ENCODE measurements around the gene IGFLR1. TPM values are rescaled to one million over a fixed set of nuclear protein-coding genes. Genes with fewer than 3 reads are reported as not detected.

IGFLR1 gene
- polyA plus RNA-seq, 2 donors = 4.3 to 5.1 TPM

- Histone ChIP-seq H3K27ac (ENCODE audit: low read depth in 2 of 2, low read length in 1 of 2) (peak overlapping the region; percentile 79 to 89), H3K36me3 (ENCODE audit: control insufficient read depth in 2 of 2, insufficient read depth in 2 of 2, low read length in 1 of 2) (peaks cover 21 to 27% of the 10 kb centered on the region in 2 donors), H3K4me3 (ENCODE audit: low read depth in 1 of 2, low read length in 2 of 2) (peak overlapping the region; percentile 60 to 75), H3K4me1 (ENCODE audit: control insufficient read depth in 2 of 2, insufficient read depth in 2 of 2, low read length in 1 of 2) (peaks cover 3 to 4% of the 10 kb centered on the region in 2 donors), H3K9me3 (ENCODE audit: control insufficient read depth in 2 of 2, insufficient read depth in 1 of 2, low read depth in 1 of 2, low read length in 1 of 2) (no peaks in the 10 kb centered on the region), H3K27me3 (ENCODE audit: control insufficient read depth in 1 of 2, insufficient read depth in 2 of 2, low read length in 2 of 2) (no peaks in the 10 kb centered on the region)
- WGBS, 2 donors = 3 to 4% methylated on average over 16 of the region's 16 CpGs
Observed at GRCh38 chr19:35740108-35740422, 2.2 kb downstream of the IGFLR1 start.

DNA sequence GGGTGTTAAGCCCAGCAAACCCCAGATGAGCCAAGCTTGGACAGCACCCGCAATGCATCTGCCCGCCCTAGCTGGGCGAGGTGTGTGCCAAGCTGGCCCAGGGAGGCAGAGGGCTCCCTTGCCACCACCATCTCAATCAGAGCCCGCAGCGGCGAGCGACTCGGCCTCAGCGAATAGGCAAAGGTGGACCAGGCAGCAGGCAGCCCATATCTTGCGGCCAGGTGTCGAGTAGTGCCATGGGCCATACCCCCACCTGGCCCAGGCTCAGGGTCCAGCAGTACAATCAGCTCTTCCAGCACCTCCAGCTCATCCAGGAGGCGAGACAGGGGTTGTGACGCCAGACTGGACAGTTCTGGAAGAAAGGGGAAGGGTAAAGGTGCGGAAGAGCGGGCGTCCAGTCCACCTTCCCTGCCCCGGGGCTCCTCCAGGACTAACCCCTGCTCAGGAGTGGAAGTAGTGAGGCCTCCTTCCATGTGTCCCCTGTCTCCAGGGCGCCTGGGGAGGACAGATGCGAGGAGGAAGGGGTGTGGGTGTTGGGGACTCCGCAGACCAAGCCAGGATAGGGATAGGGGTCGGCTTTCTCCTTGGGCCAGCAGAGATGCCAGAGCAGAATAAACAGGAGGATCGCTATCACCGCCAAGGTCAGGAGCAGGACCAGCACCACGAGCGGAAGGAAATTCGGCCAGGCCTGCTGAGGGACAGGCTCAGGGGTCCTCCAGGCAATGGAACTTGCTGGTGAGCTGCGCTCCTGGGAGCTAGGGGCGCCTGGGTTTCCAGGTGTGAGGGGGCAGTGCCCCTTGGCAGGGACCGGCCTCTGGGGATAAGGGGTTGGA is 2.8 kb downstream of the IGFLR1 start:
- no peaks in the 10 kb centered on the region for H3K27me3 ChIP-seq (ENCODE audit: control insufficient read depth in 1 of 2, insufficient read depth in 2 of 2, low read length in 2 of 2)
- peak overlapping the region in 1 of 2 donors; percentile 3 for H3K27ac ChIP-seq (ENCODE audit: low read depth in 2 of 2, low read length in 1 of 2)
- H3K4me1 ChIP-seq (ENCODE audit: control insufficient read depth in 2 of 2, insufficient read depth in 2 of 2, low read length in 1 of 2) = peaks cover 3 to 4% of the 10 kb centered on the region in 2 donors
- WGBS, 2 donors = 72 to 75% methylated on average over 28 to 29 of the region's 29 CpGs
- no peak overlapping the region for H3K4me3 ChIP-seq (ENCODE audit: low read depth in 1 of 2, low read length in 2 of 2)
- H3K9me3 ChIP-seq (ENCODE audit: control insufficient read depth in 2 of 2, insufficient read depth in 1 of 2, low read depth in 1 of 2, low read length in 1 of 2) = no peaks in the 10 kb centered on the region
- H3K36me3 ChIP-seq (ENCODE audit: control insufficient read depth in 2 of 2, insufficient read depth in 2 of 2, low read length in 1 of 2) = peaks cover 24 to 30% of the 10 kb centered on the region in 2 donors

GRCh38 chr19:35738887-35739229 is 3.4 kb downstream of the IGFLR1 start:
- Histone ChIP-seq H3K4me1 (ENCODE audit: control insufficient read depth in 2 of 2, insufficient read depth in 2 of 2, low read length in 1 of 2) (peaks cover 3 to 4% of the 10 kb centered on the region in 2 donors), H3K9me3 (ENCODE audit: control insufficient read depth in 2 of 2, insufficient read depth in 1 of 2, low read depth in 1 of 2, low read length in 1 of 2) (no peaks in the 10 kb centered on the region), H3K27me3 (ENCODE audit: control insufficient read depth in 1 of 2, insufficient read depth in 2 of 2, low read length in 2 of 2) (no peaks in the 10 kb centered on the region), H3K27ac (ENCODE audit: low read depth in 2 of 2, low read length in 1 of 2) (no peak overlapping the region), H3K36me3 (ENCODE audit: control insufficient read depth in 2 of 2, insufficient read depth in 2 of 2, low read length in 1 of 2) (peaks cover 24 to 35% of the 10 kb centered on the region in 2 donors), H3K4me3 (ENCODE audit: low read depth in 1 of 2, low read length in 2 of 2) (no peak overlapping the region)
- 84 to 86% methylated on average over 2 of the region's 2 CpGs for WGBS, 2 donors

- 87 to 90% methylated on average over 37 of the region's 37 CpGs for WGBS, 2 donors
- H3K27ac ChIP-seq (ENCODE audit: low read depth in 2 of 2, low read length in 1 of 2) = no peak overlapping the region
- no peaks in the 10 kb centered on the region for H3K9me3 ChIP-seq (ENCODE audit: control insufficient read depth in 2 of 2, insufficient read depth in 1 of 2, low read depth in 1 of 2, low read length in 1 of 2)
- no peaks in the 10 kb centered on the region for H3K27me3 ChIP-seq (ENCODE audit: control insufficient read depth in 1 of 2, insufficient read depth in 2 of 2, low read length in 2 of 2)
- peaks cover 24 to 41% of the 10 kb centered on the region in 2 donors for H3K36me3 ChIP-seq (ENCODE audit: control insufficient read depth in 2 of 2, insufficient read depth in 2 of 2, low read length in 1 of 2)
- peaks cover 3 to 4% of the 10 kb centered on the region in 2 donors for H3K4me1 ChIP-seq (ENCODE audit: control insufficient read depth in 2 of 2, insufficient read depth in 2 of 2, low read length in 1 of 2)
- H3K4me3 ChIP-seq (ENCODE audit: low read depth in 1 of 2, low read length in 2 of 2) = no peak overlapping the region
Observed at GRCh38 chr19:35738021-35738886, 4.0 kb downstream of the IGFLR1 start.

GRCh38 chr19:35736913-35737886 is 5.1 kb downstream of the IGFLR1 start:
- no peaks in the 10 kb centered on the region for H3K9me3 ChIP-seq (ENCODE audit: control insufficient read depth in 2 of 2, insufficient read depth in 1 of 2, low read depth in 1 of 2, low read length in 1 of 2)
- no peaks in the 10 kb centered on the region for H3K27me3 ChIP-seq (ENCODE audit: control insufficient read depth in 1 of 2, insufficient read depth in 2 of 2, low read length in 2 of 2)
- H3K27ac ChIP-seq (ENCODE audit: low read depth in 2 of 2, low read length in 1 of 2) = no peak overlapping the region
- no peak overlapping the region for H3K4me3 ChIP-seq (ENCODE audit: low read depth in 1 of 2, low read length in 2 of 2)
- peaks cover 3 to 4% of the 10 kb centered on the region in 2 donors for H3K4me1 ChIP-seq (ENCODE audit: control insufficient read depth in 2 of 2, insufficient read depth in 2 of 2, low read length in 1 of 2)
- 83 to 85% methylated on average over 22 of the region's 22 CpGs for WGBS, 2 donors
- peaks cover 21 to 49% of the 10 kb centered on the region in 2 donors for H3K36me3 ChIP-seq (ENCODE audit: control insufficient read depth in 2 of 2, insufficient read depth in 2 of 2, low read length in 1 of 2)

DNA sequence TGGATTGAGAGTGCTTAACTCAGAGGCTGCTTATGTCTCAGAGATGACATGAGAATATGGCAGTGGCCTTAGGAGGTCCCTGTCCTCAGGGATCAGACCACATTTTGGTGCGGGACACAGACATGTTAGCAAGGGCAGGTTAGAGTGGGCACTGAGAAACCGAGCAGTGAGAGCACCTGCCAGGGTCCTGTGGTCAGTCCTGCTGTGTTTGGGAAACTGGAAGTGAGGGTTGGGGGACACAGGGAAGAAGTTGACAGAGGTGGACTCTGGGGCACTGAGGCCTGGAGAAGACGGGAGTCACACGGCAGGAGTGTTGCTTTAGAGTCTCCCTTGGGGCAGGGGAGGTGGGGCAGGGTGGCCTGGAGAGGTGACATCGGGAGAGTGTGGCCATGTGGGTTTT is 7.4 kb downstream of the IGFLR1 start:
- Histone ChIP-seq H3K27me3 (ENCODE audit: control insufficient read depth in 1 of 2, insufficient read depth in 2 of 2, low read length in 2 of 2) (no peaks in the 10 kb centered on the region), H3K9me3 (ENCODE audit: control insufficient read depth in 2 of 2, insufficient read depth in 1 of 2, low read depth in 1 of 2, low read length in 1 of 2) (no peaks in the 10 kb centered on the region), H3K4me1 (ENCODE audit: control insufficient read depth in 2 of 2, insufficient read depth in 2 of 2, low read length in 1 of 2) (peaks cover 4 to 14% of the 10 kb centered on the region in 2 donors), H3K36me3 (ENCODE audit: control insufficient read depth in 2 of 2, insufficient read depth in 2 of 2, low read length in 1 of 2) (peaks cover 32 to 70% of the 10 kb centered on the region in 2 donors), H3K4me3 (ENCODE audit: low read depth in 1 of 2, low read length in 2 of 2) (no peak overlapping the region), H3K27ac (ENCODE audit: low read depth in 2 of 2, low read length in 1 of 2) (no peak overlapping the region)
- WGBS, 2 donors = 78 to 85% methylated on average over 5 of the region's 5 CpGs

DNA sequence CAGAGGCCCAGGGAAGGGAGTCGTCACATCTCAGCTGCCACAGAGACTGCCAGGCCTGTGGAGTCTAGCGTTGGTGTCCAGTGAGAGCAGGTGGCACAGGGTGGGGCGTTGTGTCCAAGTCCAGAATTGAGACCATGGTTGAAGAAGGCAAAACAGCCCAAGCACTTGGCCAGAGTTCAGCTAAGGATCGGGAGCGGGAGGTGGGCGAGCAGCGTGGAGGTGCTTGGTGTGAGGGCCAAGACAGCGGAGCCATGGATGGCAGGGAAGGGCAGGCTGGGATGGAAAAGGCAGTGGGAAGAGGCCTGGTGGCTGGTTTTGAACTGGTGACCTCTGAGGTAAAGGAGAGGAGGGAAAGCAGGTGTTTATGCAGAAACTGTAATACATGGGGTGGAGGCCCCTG is 8.0 kb downstream of the IGFLR1 start:
- 95% methylated on average over 8 of the region's 8 CpGs for WGBS, 2 donors
- H3K36me3 ChIP-seq (ENCODE audit: control insufficient read depth in 2 of 2, insufficient read depth in 2 of 2, low read length in 1 of 2) = peaks cover 32 to 77% of the 10 kb centered on the region in 2 donors
- no peaks in the 10 kb centered on the region for H3K9me3 ChIP-seq (ENCODE audit: control insufficient read depth in 2 of 2, insufficient read depth in 1 of 2, low read depth in 1 of 2, low read length in 1 of 2)
- H3K27me3 ChIP-seq (ENCODE audit: control insufficient read depth in 1 of 2, insufficient read depth in 2 of 2, low read length in 2 of 2) = no peaks in the 10 kb centered on the region
- no peak overlapping the region for H3K27ac ChIP-seq (ENCODE audit: low read depth in 2 of 2, low read length in 1 of 2)
- no peak overlapping the region for H3K4me3 ChIP-seq (ENCODE audit: low read depth in 1 of 2, low read length in 2 of 2)
- peaks cover 4 to 10% of the 10 kb centered on the region in 2 donors for H3K4me1 ChIP-seq (ENCODE audit: control insufficient read depth in 2 of 2, insufficient read depth in 2 of 2, low read length in 1 of 2)

GRCh38 chr19:35733180-35734125 is 8.8 kb downstream of the IGFLR1 start:
- Histone ChIP-seq H3K4me3 (ENCODE audit: low read depth in 1 of 2, low read length in 2 of 2) (no peak overlapping the region), H3K27ac (ENCODE audit: low read depth in 2 of 2, low read length in 1 of 2) (no peak overlapping the region), H3K36me3 (ENCODE audit: control insufficient read depth in 2 of 2, insufficient read depth in 2 of 2, low read length in 1 of 2) (peaks cover 34 to 84% of the 10 kb centered on the region in 2 donors), H3K27me3 (ENCODE audit: control insufficient read depth in 1 of 2, insufficient read depth in 2 of 2, low read length in 2 of 2) (no peaks in the 10 kb centered on the region), H3K9me3 (ENCODE audit: control insufficient read depth in 2 of 2, insufficient read depth in 1 of 2, low read depth in 1 of 2, low read length in 1 of 2) (no peaks in the 10 kb centered on the region), H3K4me1 (ENCODE audit: control insufficient read depth in 2 of 2, insufficient read depth in 2 of 2, low read length in 1 of 2) (peaks cover 4 to 10% of the 10 kb centered on the region in 2 donors)
- WGBS, 2 donors = 89 to 90% methylated on average over 35 of the region's 35 CpGs
